ENCODE results near the gene OR10T2. TPM values are rescaled to one million over a fixed set of nuclear protein-coding genes. Genes with fewer than 3 reads are reported as not detected.
"Not testable (repeated sequence)": the region's sequence is repeated elsewhere in the genome, so short reads cannot be mapped to it uniquely, and the experiment has no call there.

The OR10T2 gene, protein sequence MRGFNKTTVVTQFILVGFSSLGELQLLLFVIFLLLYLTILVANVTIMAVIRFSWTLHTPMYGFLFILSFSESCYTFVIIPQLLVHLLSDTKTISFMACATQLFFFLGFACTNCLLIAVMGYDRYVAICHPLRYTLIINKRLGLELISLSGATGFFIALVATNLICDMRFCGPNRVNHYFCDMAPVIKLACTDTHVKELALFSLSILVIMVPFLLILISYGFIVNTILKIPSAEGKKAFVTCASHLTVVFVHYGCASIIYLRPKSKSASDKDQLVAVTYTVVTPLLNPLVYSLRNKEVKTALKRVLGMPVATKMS
- not detected for total RNA-seq
- not detected for polyA plus RNA-seq
- long read RNA-seq, donor 1, result 0 reads
- long read RNA-seq, donor 2, result 0 reads
- long read RNA-seq, donor 3, result 0 reads

GRCh38 chr1:158398818-158399514 is at the start of gene OR10T2:
TSS of gene OR10T2 (minus strand) at chr1:158399466. CDS start at chr1:158399466, 0 bp downstream.
- Histone ChIP-seq H3K36me3 (no peaks in the 10 kb centered on the region), H3K27me3 (no peaks in the 10 kb centered on the region), H3K9me3 (no peaks in the 10 kb centered on the region), H3K4me3 (no peak within 1 kb of the TSS), H3K4me1 (no peaks in the 10 kb centered on the region), H3K27ac (no peak within 1 kb of the TSS)
- ATAC-seq, result no peak
- WGBS, 2 donors, result 87 to 89% methylated on average over 5 of the region's 5 CpGs
- TF ChIP-seq CTCF (IDR thresholded peaks at IDR 0.05), result no peak
- DNase-seq, result no peak
- intact Hi-C loops (cut with DNase I), result no loop called here

DNA sequence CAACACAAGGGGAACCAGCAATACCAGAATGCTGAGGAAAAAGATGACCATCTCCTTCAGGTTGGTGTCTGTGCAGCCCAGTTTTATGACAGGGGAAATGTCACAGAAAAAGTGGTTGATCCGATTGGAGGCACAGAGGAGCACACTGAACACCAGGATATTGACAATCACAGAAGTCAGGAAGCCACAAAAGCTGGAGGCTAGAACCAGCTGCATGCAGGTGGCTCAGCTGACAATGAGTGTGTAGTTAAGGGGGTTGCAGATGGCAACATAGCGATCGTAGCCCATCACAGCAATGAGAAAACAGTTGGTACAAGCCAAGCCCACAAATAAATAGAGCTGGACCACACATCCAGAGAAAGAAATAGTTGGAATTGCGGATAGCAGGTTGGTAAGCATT is 46.1 kb upstream of the OR10T2 start:
- intact Hi-C loops (cut with DNase I), result no loop called here
- peaks cover 0 to 2% (median 0%) of the 10 kb centered on the region in 11 donors for H3K9me3 ChIP-seq
- DNase-seq (no peak), ATAC-seq (no peak)
- no peaks in the 10 kb centered on the region for H3K36me3 ChIP-seq
- H3K27ac ChIP-seq, result no peak overlapping the region
- H3K27me3 ChIP-seq, result no peaks in the 10 kb centered on the region
- H3K4me3 ChIP-seq, result no peak overlapping the region
- WGBS, 2 donors, result 78 to 87% methylated on average over 4 of the region's 4 CpGs
- no peaks in the 10 kb centered on the region for H3K4me1 ChIP-seq
- no peak for TF ChIP-seq CTCF (IDR thresholded peaks at IDR 0.05)

GRCh38 chr1:158434741-158435140 is 35.5 kb upstream of the OR10T2 start:
- Histone ChIP-seq H3K27ac (no peak overlapping the region), H3K4me3 (no peak overlapping the region), H3K36me3 (no peaks in the 10 kb centered on the region), H3K9me3 (peaks cover 0 to 27% (median 0%) of the 10 kb centered on the region in 11 donors), H3K4me1 (peaks cover 0 to 21% (median 0%) of the 10 kb centered on the region in 9 donors), H3K27me3 (peaks cover 0 to 4% (median 0%) of the 10 kb centered on the region in 7 donors)
- ATAC-seq (no peak), DNase-seq (no peak)
- WGBS, 2 donors, result 49 to 54% methylated on average over 3 of the region's 3 CpGs
- TF ChIP-seq CTCF (IDR thresholded peaks at IDR 0.05), result no peak
- intact Hi-C loops (cut with DNase I), result no loop called here

- H3K36me3 ChIP-seq; intact Hi-C loops (cut with DNase I); H3K27me3 ChIP-seq; ATAC-seq; DNase-seq; H3K27ac ChIP-seq; H3K4me3 ChIP-seq: not testable (repeated sequence)
- H3K9me3 ChIP-seq, result peaks cover 0 to 56% (median 0%) of the 10 kb centered on the region in 11 donors
- WGBS, 2 donors, result 54 to 61% methylated on average over 3 of the region's 3 CpGs
- peaks cover 0 to 22% (median 0%) of the 10 kb centered on the region in 9 donors for H3K4me1 ChIP-seq
These were observed 30.9 kb upstream of the OR10T2 start for GRCh38 chr1:158430163-158430562.

Data from heart right ventricle (tissue), 16 donors.